Nephron (organoid): ENCODE data around the gene KCNMB4.

Experiments
- H3K27ac Mint-ChIP-seq, 3 experiments: 2 replicates each; pipeline ENCODE4 v1.8.0; 2020; ENCODE audit warnings: mixed read lengths in 3 of 3, mild to moderate bottlenecking in 2 of 3, moderate library complexity in 1 of 3
- H3K27me3 Mint-ChIP-seq: 2 replicates; pipeline ENCODE4 v1.8.0; 2021; ENCODE audit warnings: low read depth, mild to moderate bottlenecking, moderate library complexity, mixed read lengths
- H3K36me3 Mint-ChIP-seq: 2 replicates; pipeline ENCODE4 v1.8.0; 2020; ENCODE audit warnings: low read depth, mixed read lengths
- H3K4me1 Mint-ChIP-seq: 2 replicates; pipeline ENCODE4 v1.8.0; 2020; ENCODE audit warnings: mixed read lengths
- H3K4me3 Mint-ChIP-seq, 3 experiments: 2 replicates each; pipeline ENCODE4 v1.8.0; 2020; ENCODE audit warnings: mild to moderate bottlenecking in 3 of 3, mixed read lengths in 3 of 3, moderate library complexity in 2 of 3
- H3K9me3 Mint-ChIP-seq: 2 replicates; pipeline ENCODE4 v1.8.0; 2020; ENCODE audit warnings: mixed read lengths
- CTCF ChIP-seq, 3 experiments: fragments of 200-600 bp; sonication (generic); IDR thresholded peaks; one replicate each; pipeline ENCODE4 v1.5.0; 2021; ENCODE audit warnings: antibody characterized with exemption in 3 of 3; ENCODE audit not compliant: unreplicated experiment in 3 of 3

Gene KCNMB4

GRCh38 chr12:70365648-70366518 is at the start of gene KCNMB4:
Gene KCNMB4 (plus strand): TSS chr12:70366290. CDS start chr12:70366735, 445 bp downstream.
- peaks cover 38% of the 10 kb centered on the region for H3K27me3 Mint-ChIP-seq
- H3K4me1 Mint-ChIP-seq: peaks cover 11% of the 10 kb centered on the region
- H3K9me3 Mint-ChIP-seq: no peaks in the 10 kb centered on the region
- TF ChIP-seq CTCF (IDR thresholded peaks at IDR 0.05; ENCODE audit: unreplicated experiment in 3 of 3): no peak
- H3K36me3 Mint-ChIP-seq: no peaks in the 10 kb centered on the region
- H3K4me3 Mint-ChIP-seq: peak within 1 kb of the TSS; percentile 96 to 98 (median 97)
- H3K27ac Mint-ChIP-seq: peak within 1 kb of the TSS; percentile 56 to 90 (median 86)

GRCh38 chr12:70317781-70318180 is 48.3 kb upstream of the KCNMB4 start:
- no peaks in the 10 kb centered on the region for H3K4me1 Mint-ChIP-seq
- H3K36me3 Mint-ChIP-seq: peaks cover 47% of the 10 kb centered on the region
- no peak for TF ChIP-seq CTCF (IDR thresholded peaks at IDR 0.05; ENCODE audit: unreplicated experiment in 3 of 3)
- no peak overlapping the region for H3K27ac Mint-ChIP-seq
- H3K9me3 Mint-ChIP-seq: no peaks in the 10 kb centered on the region
- no peak overlapping the region for H3K4me3 Mint-ChIP-seq
- no peaks in the 10 kb centered on the region for H3K27me3 Mint-ChIP-seq

DNA sequence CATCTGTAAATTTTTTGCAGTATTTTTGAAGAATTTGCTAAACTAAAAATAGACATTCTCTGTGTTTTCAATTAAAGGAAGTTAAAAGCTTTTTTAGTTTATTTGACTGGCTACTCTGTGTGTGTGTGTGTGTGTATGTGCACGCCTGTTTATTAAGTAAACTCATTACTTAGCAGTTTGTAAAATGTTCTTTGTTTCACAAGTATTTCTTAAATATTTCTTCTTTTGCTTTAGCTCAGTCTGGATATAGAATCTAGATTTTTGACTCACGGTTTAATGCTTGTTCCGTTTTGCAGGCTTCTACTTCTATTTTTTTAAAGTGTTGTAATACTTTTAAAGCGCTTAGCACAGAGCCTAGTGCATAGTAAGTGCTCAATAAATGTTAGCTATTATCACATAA is 46.5 kb upstream of the KCNMB4 start:
- Mint-ChIP-seq H3K27ac (no peak overlapping the region), H3K4me1 (no peaks in the 10 kb centered on the region), H3K9me3 (no peaks in the 10 kb centered on the region), H3K36me3 (peaks cover 49% of the 10 kb centered on the region), H3K27me3 (no peaks in the 10 kb centered on the region), H3K4me3 (no peak overlapping the region)
- no peak for TF ChIP-seq CTCF (IDR thresholded peaks at IDR 0.05; ENCODE audit: unreplicated experiment in 3 of 3)

DNA sequence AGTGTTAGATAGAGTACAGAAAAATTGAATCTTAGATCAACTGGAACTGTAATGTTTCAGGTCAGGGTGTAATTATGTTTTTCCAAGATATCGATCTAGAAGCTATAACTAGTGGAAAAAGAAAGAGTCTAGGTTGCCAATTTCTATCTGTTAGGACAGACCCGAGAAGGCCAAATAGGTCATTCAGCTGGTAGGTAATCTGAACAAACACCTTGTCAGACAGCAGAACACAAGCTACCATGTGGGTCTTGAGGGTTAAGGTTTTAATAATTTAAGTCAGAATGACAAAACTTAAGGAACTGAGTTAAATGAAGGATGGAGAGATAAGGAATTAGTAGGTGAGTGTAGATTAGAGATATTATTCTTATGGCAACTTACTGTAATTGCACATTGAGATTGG is 44.9 kb upstream of the KCNMB4 start:
- H3K36me3 Mint-ChIP-seq: peaks cover 52% of the 10 kb centered on the region
- no peak for TF ChIP-seq CTCF (IDR thresholded peaks at IDR 0.05; ENCODE audit: unreplicated experiment in 3 of 3)
- H3K4me3 Mint-ChIP-seq: no peak overlapping the region
- H3K9me3 Mint-ChIP-seq: no peaks in the 10 kb centered on the region
- H3K27me3 Mint-ChIP-seq: no peaks in the 10 kb centered on the region
- H3K4me1 Mint-ChIP-seq: no peaks in the 10 kb centered on the region
- no peak overlapping the region for H3K27ac Mint-ChIP-seq

DNA sequence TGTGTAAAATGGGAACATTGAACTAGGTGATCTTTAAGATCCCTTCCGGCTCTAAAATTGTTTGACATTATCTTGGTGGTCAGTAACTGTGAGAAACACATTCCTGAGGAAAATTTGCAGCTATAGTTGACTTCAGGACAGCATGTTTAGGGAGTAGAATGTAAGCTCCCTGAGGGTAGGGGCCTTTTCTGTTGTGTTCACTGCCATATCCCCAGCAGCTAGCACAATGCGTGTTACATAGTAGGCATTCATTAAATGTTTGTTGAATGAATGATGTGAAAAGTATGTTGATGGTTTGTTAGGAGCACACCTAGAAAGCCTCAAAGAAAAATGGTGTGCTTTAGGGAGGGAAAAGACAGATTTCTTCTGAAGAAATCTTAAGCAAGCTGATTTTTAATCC is 38.5 kb upstream of the KCNMB4 start:
- Mint-ChIP-seq H3K36me3 (peaks cover 62% of the 10 kb centered on the region), H3K4me1 (no peaks in the 10 kb centered on the region), H3K27ac (no peak overlapping the region), H3K27me3 (no peaks in the 10 kb centered on the region), H3K9me3 (no peaks in the 10 kb centered on the region), H3K4me3 (no peak overlapping the region)
- no peak for TF ChIP-seq CTCF (IDR thresholded peaks at IDR 0.05; ENCODE audit: unreplicated experiment in 3 of 3)

GRCh38 chr12:70329728-70330127 is 36.4 kb upstream of the KCNMB4 start:
- Mint-ChIP-seq H3K4me1 (no peaks in the 10 kb centered on the region), H3K4me3 (no peak overlapping the region), H3K27me3 (no peaks in the 10 kb centered on the region), H3K27ac (no peak overlapping the region), H3K9me3 (no peaks in the 10 kb centered on the region), H3K36me3 (peaks cover 54% of the 10 kb centered on the region)
- no peak for TF ChIP-seq CTCF (IDR thresholded peaks at IDR 0.05; ENCODE audit: unreplicated experiment in 3 of 3)
